Activated T-cell treated with anti-CD3 and anti-CD28 coated beads, Interleukin-2, amount 50 U/mL, for 72 hours (primary cell): Measurements from ENCODE around the gene EPS8L1. TPM values are rescaled to one million over a fixed set of nuclear protein-coding genes. Genes with fewer than 3 reads are reported as not detected.
A peak's percentile ranks its signal among the peaks of the same experiment; 100 is the strongest.

ENCODE experiments used
- ATAC-seq, 2 donors: fragments of 150-1000 bp; cut with Tn5 transposase; replicated peaks in 1 of 2; 2 replicates each; pipeline ENCODE4 v1.10.0; 2021; ENCODE audit warnings: moderate library complexity in 2 of 2, mild to moderate bottlenecking in 1 of 2
- DNase-seq, 2 donors: peaks; one replicate each; pipeline ENCODE4 v3.0.0; 2021 to 2022; ENCODE audit warnings: mixed read lengths in 1 of 2
- H3K27ac Mint-ChIP-seq: one replicate; pipeline ENCODE4 v1.8.0; 2022; ENCODE audit warnings: mild to moderate bottlenecking, moderate library complexity, mixed read lengths
- H3K27me3 Mint-ChIP-seq: one replicate; pipeline ENCODE4 v1.8.0; 2022; ENCODE audit warnings: low read depth, mixed read lengths
- H3K36me3 Mint-ChIP-seq, 2 donors: one replicate each; pipeline ENCODE4 v1.8.0; 2022; ENCODE audit warnings: mixed read lengths in 2 of 2, mild to moderate bottlenecking in 1 of 2; ENCODE audit not compliant: insufficient read depth in 2 of 2
- H3K4me1 Mint-ChIP-seq: one replicate; pipeline ENCODE4 v1.8.0; 2022; ENCODE audit warnings: low read depth, mixed read lengths
- H3K4me3 Mint-ChIP-seq, 2 donors: one replicate each; pipeline ENCODE4 v1.8.0; 2022; ENCODE audit warnings: mild to moderate bottlenecking in 2 of 2, mixed read lengths in 2 of 2, moderate library complexity in 2 of 2
- H3K9me3 Mint-ChIP-seq, 2 donors: one replicate each; pipeline ENCODE4 v1.8.0; 2022; ENCODE audit warnings: mixed read lengths in 2 of 2
- total RNA-seq, 2 donors: library from RNA; stranded (reverse); gene quantifications; one replicate each; pipeline ENCODE4 v1.2.3, GENCODE V29; 2022

Gene EPS8L1
- total RNA-seq, 2 donors from 2014 or later = 3.8 to 5.3 TPM

DNA sequence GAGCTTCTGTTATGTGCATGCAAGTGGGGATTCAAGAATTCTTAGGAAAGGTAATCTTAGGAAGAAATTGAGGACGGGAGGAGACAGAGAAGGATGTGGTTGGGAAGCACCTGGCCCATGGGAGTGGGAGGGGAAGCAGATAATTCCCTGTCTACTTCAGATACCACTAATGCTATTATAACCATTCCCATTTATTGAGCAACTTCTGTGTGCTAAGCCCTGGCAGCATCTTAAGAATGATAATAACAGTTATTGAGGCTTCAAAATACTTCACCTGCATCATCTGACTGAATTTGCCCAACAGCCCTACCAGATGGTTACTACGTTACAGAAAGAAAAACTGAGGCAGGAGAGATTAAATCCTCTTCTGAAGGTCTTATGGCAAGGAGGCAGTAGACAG, 1.4 kb downstream of the EPS8L1 start:
- H3K4me1 Mint-ChIP-seq = peaks cover 17% of the 10 kb centered on the region
- ATAC-seq (no peak), DNase-seq (no peak)
- peaks cover 39% of the 10 kb centered on the region for H3K27me3 Mint-ChIP-seq
- peaks cover 0 to 3% of the 10 kb centered on the region in 2 donors for H3K36me3 Mint-ChIP-seq
- H3K4me3 Mint-ChIP-seq = no peak overlapping the region
- H3K27ac Mint-ChIP-seq = no peak overlapping the region
- peaks cover 2 to 4% of the 10 kb centered on the region in 2 donors for H3K9me3 Mint-ChIP-seq

- peaks cover 4 to 7% of the 10 kb centered on the region in 2 donors for H3K36me3 Mint-ChIP-seq
- ATAC-seq = no peak
- H3K9me3 Mint-ChIP-seq = peaks cover under 1 to 4% of the 10 kb centered on the region in 2 donors
- peak overlapping the region; percentile 22 to 53 for H3K4me3 Mint-ChIP-seq
- peaks cover 49% of the 10 kb centered on the region for H3K27me3 Mint-ChIP-seq
- DNase-seq = no peak
- no peak overlapping the region for H3K27ac Mint-ChIP-seq
- peaks cover 24% of the 10 kb centered on the region for H3K4me1 Mint-ChIP-seq
These were observed 3.3 kb downstream of the EPS8L1 start for GRCh38 chr19:55078996-55079395.

- H3K4me1 Mint-ChIP-seq = peaks cover 24% of the 10 kb centered on the region
- peaks cover 0 to 3% of the 10 kb centered on the region in 2 donors for H3K9me3 Mint-ChIP-seq
- H3K4me3 Mint-ChIP-seq = peak overlapping the region; percentile 83 to 91
- no peak overlapping the region for H3K27ac Mint-ChIP-seq
- no peak for DNase-seq
- no peak for ATAC-seq
- peaks cover 4 to 7% of the 10 kb centered on the region in 2 donors for H3K36me3 Mint-ChIP-seq
- peaks cover 52% of the 10 kb centered on the region for H3K27me3 Mint-ChIP-seq
These were observed 3.9 kb downstream of the EPS8L1 start for GRCh38 chr19:55079400-55080038.

DNA sequence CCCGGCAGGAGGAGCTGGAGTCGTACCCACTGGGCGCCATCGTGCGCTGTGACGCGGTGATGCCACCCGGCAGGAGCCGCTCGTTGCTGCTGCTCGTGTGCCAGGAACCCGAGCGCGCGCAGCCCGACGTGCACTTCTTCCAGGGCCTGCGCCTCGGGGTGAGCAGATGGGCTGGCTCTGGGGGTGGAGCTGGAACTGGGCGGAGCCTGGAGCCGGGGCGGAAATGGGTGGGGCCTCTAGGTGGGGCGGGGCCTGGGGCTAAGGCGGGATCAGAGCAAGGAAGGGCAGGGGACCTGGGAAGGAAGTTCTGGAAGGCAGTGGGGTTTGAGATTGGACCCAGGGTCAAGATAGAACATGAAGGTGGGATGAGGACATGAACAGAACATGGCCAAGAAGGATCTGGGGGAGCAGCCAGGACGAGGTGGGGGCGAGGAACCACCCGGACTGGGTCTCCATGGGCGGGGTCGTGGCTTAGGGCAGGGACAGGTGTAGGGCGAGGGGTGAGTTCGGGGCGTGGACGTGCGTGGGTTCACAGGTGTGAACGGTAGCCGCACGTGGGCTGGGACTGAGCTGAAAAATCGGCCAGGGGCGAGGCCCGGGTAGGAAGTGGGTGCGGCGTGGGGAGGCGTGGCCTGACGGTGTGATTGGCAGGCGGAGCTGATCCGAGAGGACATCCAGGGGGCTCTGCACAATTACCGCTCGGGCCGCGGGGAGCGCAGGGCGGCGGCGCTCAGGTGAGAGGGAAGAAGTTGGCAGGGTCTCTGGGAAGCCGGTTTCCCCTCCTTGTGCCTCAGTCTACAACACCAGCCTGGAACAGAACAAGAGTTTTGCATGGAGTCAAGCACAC, 4.7 kb downstream of the EPS8L1 start:
- Mint-ChIP-seq H3K27me3 (peaks cover 51% of the 10 kb centered on the region), H3K27ac (peak overlapping the region; percentile 53)
- peak; percentile 63 to 66 for ATAC-seq

GRCh38 chr19:55080968-55081769, 5.5 kb downstream of the EPS8L1 start:
- Mint-ChIP-seq H3K36me3 (peaks cover 4 to 7% of the 10 kb centered on the region in 2 donors), H3K9me3 (peaks cover 0 to 3% of the 10 kb centered on the region in 2 donors), H3K27ac (no peak overlapping the region), H3K4me1 (peaks cover 24% of the 10 kb centered on the region), H3K27me3 (peaks cover 56% of the 10 kb centered on the region), H3K4me3 (peak overlapping the region; percentile 83 to 91)
- peak; percentile 93 to 96 for DNase-seq
- ATAC-seq = peak; percentile 85

More for the DNA sequence above, 4.7 kb downstream of the EPS8L1 start:
- Mint-ChIP-seq H3K4me3 (peak overlapping the region; percentile 83 to 91), H3K36me3 (peaks cover 4 to 7% of the 10 kb centered on the region in 2 donors), H3K4me1 (peaks cover 24% of the 10 kb centered on the region), H3K9me3 (peaks cover 0 to 3% of the 10 kb centered on the region in 2 donors)
- peak; percentile 80 to 82 for DNase-seq

DNA sequence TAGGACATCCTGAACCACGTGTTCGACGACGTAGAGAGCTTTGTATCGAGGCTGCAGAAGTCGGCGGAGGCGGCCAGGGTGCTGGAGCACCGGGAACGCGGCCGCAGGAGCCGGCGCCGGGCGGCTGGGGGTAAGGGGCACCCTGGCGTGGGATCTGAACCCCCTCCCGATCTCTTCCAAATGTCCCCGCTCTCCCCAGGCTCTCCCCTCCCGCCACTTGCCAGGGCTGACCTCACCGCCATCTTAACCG, 6.0 kb downstream of the EPS8L1 start:
- Mint-ChIP-seq H3K27me3 (peaks cover 56% of the 10 kb centered on the region), H3K9me3 (peaks cover 0 to 3% of the 10 kb centered on the region in 2 donors), H3K27ac (no peak overlapping the region), H3K4me1 (peaks cover 24% of the 10 kb centered on the region), H3K36me3 (peaks cover 4 to 7% of the 10 kb centered on the region in 2 donors), H3K4me3 (peak overlapping the region; percentile 83 to 91)
- DNase-seq = no peak
- no peak for ATAC-seq

DNA sequence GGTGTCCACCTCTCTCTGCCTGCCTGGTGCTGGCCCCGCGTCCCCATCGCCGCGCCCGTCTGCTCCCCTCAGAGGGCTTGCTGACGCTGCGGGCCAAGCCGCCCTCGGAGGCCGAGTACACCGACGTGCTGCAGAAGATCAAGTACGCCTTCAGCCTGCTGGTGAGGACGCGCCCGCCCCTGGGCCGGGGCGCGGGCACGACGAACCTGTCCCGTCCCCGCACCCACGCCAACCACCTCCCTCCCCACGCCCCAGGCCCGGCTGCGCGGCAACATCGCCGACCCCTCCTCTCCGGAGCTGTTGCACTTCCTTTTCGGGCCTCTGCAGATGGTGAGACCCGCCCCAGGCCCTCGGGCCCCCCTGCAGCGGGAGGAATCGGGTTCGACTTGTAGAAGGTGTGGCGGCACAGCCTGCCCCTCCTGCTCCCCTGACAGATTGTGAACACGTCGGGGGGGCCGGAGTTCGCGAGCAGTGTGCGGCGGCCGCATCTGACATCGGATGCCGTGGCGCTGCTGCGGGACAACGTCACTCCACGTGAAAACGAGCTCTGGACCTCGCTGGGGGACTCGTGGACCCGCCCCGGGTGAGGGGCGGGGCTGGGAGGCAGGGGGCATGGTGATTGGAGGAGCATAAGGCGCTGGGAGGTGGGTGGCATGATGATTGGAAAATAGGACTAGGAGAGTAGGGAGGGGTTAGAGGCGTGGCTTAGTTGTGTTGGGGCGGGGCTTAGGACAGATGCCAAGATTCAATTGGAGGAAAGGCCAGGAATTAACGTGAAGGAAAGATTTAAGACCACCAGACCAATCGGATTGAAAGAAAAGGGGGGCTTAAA, 6.6 kb downstream of the EPS8L1 start:
- Mint-ChIP-seq H3K27ac (no peak overlapping the region), H3K4me1 (peaks cover 29% of the 10 kb centered on the region), H3K9me3 (peaks cover 0 to 3% of the 10 kb centered on the region in 2 donors), H3K4me3 (peak overlapping the region; percentile 83 to 91), H3K36me3 (peaks cover 4 to 7% of the 10 kb centered on the region in 2 donors), H3K27me3 (peaks cover 59% of the 10 kb centered on the region)
- peak; percentile 12 to 15 for ATAC-seq
- DNase-seq = peak; percentile 62 to 71

GRCh38 chr19:55083004-55083850, 7.6 kb downstream of the EPS8L1 start:
- H3K4me3 Mint-ChIP-seq = peak overlapping the region; percentile 83 to 91
- peaks cover 0 to 3% of the 10 kb centered on the region in 2 donors for H3K9me3 Mint-ChIP-seq
- H3K27me3 Mint-ChIP-seq = peaks cover 69% of the 10 kb centered on the region
- H3K27ac Mint-ChIP-seq = no peak overlapping the region
- peaks cover 39% of the 10 kb centered on the region for H3K4me1 Mint-ChIP-seq
- H3K36me3 Mint-ChIP-seq = peaks cover 4 to 8% of the 10 kb centered on the region in 2 donors
- no peak for ATAC-seq
- DNase-seq = no peak

DNA sequence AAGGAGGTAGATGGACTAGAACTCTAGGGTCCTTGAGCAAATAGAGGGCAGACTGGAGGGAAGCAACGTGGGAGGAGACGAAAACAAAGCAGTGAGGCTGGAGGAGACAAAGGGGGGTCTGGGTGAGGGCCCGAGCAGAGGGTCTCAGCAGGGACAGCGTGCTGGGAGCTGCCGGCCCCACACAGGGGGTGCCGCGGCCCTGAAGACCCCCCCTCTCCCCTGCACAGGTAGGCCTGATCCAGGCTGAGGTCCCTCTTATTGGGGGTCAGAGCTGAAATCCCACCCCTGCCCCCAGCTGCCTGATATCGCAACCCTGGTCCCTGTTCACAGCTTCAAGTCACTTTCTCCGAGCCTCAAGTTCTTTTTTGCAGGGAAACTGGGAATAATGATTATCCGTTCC, 8.7 kb downstream of the EPS8L1 start:
- no peak overlapping the region for H3K4me3 Mint-ChIP-seq
- DNase-seq (no peak), ATAC-seq (no peak)
- H3K36me3 Mint-ChIP-seq = peaks cover 8 to 10% of the 10 kb centered on the region in 2 donors
- H3K9me3 Mint-ChIP-seq = peaks cover 0 to 3% of the 10 kb centered on the region in 2 donors
- no peak overlapping the region for H3K27ac Mint-ChIP-seq
- peaks cover 46% of the 10 kb centered on the region for H3K4me1 Mint-ChIP-seq
- H3K27me3 Mint-ChIP-seq = peaks cover 71% of the 10 kb centered on the region

- H3K27me3 Mint-ChIP-seq = peaks cover 57% of the 10 kb centered on the region
- ATAC-seq (no peak), DNase-seq (no peak)
- no peak overlapping the region for H3K27ac Mint-ChIP-seq
- H3K9me3 Mint-ChIP-seq = no peaks in the 10 kb centered on the region
- peaks cover 32% of the 10 kb centered on the region for H3K4me1 Mint-ChIP-seq
- H3K36me3 Mint-ChIP-seq = peaks cover 7 to 8% of the 10 kb centered on the region in 2 donors
- no peak overlapping the region for H3K4me3 Mint-ChIP-seq
These were observed 10.4 kb downstream of the EPS8L1 start for GRCh38 chr19:55085923-55086715.
